Bronchial epithelial cell (primary cell): ENCODE data around the gene PKNOX2. TPM values are rescaled to one million over a fixed set of nuclear protein-coding genes. Genes with fewer than 3 reads are reported as not detected.

Experiments used
- DNase-seq: peaks from one replicate; pipeline ENCODE4 v3.0.0-alpha.2; 2010; ENCODE audit warnings: low read depth
- FAIRE-seq: peaks from 2 replicates; lab custom pipeline; 2011; peaks lifted over from hg19 to GRCh38; lab: Jason Lieb, UNC
- H3K27me3 ChIP-seq: 2 replicates; pipeline ENCODE4 v1.5.1; 2011; ENCODE audit warnings: low read length; ENCODE audit not compliant: control insufficient read depth, insufficient read depth
- H3K36me3 ChIP-seq: 2 replicates; pipeline ENCODE4 v1.5.1; 2011; ENCODE audit warnings: low read length; ENCODE audit not compliant: control insufficient read depth, insufficient read depth
- H3K4me3 ChIP-seq: 2 replicates; pipeline ENCODE4 v1.5.1; 2011; ENCODE audit warnings: mild to moderate bottlenecking, low read depth, low read length, control low read depth
- total RNA-seq: library from RNA; depleted of rRNA; stranded (reverse); fragments of >200 nt; gene quantifications from 2 replicates; pipeline ENCODE4 v1.2.1, GENCODE V29; 2014
- TF ChIP-seq, protein P1 (sequence below): IDR thresholded peaks from 2 replicates; pipeline ENCODE4 v1.5.1; 2011; ENCODE audit warnings: mild to moderate bottlenecking, moderate library complexity, low read length, control low read depth, inconsistent platforms; ENCODE audit not compliant: insufficient read depth, severe bottlenecking

The PKNOX2 gene
- total RNA-seq, 1 donor from 2014 or later: not detected

DNA sequence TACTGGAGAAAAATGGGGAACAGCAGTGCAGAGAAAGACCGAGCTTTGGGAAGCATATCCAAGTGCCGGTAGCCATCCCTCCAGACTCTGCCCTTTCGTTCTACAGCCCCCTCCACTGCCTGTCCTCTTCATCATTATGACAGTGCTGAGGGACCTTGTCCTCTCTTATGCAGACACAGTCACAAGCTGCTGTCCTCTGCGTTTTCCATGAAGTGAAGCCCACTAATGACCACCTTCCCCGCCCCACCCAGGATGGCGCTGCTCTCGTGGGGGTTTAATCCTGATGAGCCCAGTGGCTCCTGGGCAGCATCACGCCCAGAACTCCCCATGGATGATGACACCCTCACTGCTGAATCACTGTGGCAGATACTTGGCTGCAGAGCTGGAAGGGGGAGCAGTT is 157.7 kb downstream of the PKNOX2 start:
- H3K27me3 ChIP-seq: no peaks in the 10 kb centered on the region
- no peak for DNase-seq
- H3K36me3 ChIP-seq: no peaks in the 10 kb centered on the region
- no peak for FAIRE-seq
- TF ChIP-seq, protein P1, sequence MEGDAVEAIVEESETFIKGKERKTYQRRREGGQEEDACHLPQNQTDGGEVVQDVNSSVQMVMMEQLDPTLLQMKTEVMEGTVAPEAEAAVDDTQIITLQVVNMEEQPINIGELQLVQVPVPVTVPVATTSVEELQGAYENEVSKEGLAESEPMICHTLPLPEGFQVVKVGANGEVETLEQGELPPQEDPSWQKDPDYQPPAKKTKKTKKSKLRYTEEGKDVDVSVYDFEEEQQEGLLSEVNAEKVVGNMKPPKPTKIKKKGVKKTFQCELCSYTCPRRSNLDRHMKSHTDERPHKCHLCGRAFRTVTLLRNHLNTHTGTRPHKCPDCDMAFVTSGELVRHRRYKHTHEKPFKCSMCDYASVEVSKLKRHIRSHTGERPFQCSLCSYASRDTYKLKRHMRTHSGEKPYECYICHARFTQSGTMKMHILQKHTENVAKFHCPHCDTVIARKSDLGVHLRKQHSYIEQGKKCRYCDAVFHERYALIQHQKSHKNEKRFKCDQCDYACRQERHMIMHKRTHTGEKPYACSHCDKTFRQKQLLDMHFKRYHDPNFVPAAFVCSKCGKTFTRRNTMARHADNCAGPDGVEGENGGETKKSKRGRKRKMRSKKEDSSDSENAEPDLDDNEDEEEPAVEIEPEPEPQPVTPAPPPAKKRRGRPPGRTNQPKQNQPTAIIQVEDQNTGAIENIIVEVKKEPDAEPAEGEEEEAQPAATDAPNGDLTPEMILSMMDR: no peak
- no peak overlapping the region for H3K4me3 ChIP-seq

DNA sequence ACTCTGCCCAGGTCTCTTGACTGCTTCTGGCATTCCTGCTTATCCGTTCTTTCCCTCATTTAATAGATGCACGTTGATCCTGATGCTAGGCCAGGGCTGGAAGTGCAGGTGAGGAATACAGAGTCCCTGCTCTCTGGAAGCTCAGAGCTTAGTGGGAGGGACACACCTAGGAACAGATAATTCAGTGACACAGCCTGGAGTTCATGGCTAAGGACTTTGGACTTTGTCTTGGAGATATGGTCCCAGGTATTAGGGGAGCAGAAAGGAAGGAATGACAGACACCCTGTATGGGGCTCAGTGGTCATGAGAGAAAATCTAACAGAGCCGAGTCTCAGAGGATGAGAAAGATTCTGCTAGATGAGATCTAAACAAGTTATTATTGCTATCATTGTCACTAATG is 160.6 kb downstream of the PKNOX2 start:
- Histone ChIP-seq H3K27me3 (peaks cover 2% of the 10 kb centered on the region), H3K4me3 (no peak overlapping the region), H3K36me3 (no peaks in the 10 kb centered on the region)
- TF ChIP-seq, protein P1: no peak
- FAIRE-seq (no peak), DNase-seq (no peak)

DNA sequence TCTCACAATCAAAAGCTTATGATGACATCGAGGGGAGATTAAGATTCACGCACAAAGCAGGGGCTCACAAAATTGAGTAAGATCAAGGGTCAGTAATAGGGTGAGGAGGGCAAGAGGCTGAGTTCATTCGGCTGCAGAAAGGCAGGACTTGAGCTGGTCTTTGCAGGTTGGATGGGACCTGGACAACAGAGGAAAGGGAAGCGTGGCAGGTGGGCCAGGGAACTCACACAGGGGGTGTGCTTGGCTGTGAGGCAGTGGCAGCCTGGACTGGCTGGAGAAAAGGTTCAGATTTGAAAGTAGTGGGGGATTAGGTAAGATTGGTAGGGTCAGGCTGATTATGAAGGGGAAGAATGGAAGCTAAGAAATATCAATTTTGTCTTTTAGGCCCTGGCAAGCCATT is 161.6 kb downstream of the PKNOX2 start:
- Histone ChIP-seq H3K27me3 (peaks cover 4% of the 10 kb centered on the region), H3K4me3 (no peak overlapping the region), H3K36me3 (no peaks in the 10 kb centered on the region)
- DNase-seq: no peak
- TF ChIP-seq, protein P1: no peak
- no peak for FAIRE-seq

DNA sequence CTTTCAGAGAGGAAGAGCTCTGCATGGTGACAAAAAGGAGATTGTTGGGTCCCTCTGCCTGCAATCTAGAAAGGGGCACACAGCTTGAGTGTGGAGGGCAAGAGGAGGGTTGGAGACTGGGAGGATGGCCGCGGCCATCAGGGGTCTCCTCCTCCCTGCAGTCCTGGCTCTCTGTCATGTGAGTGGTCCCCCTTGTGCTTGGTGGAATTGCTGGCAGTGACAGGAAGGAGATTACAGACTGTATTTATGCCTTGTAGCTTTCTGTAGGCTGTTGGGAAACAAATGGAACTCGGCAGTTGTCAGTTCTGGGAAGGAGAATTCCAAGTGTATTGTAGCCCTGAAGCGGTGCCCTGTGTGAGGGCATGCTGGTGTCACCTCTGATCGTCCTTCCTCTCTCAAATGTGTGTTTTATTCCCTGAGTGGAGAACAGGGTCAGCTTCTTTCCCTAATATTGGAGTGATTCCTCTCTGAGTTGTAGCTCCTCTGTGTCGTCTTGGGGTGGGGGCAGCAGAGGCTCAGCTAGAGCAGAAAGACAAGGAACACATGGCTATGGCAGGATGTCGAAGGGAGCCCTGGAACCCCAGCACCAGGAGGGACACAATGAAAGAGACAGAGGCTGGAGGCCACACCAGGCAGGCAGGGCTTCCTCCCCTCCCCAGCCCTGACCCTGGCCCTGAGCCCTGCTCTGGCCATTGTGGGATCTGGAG is 163.1 kb downstream of the PKNOX2 start:
- FAIRE-seq (no peak), DNase-seq (no peak)
- Histone ChIP-seq H3K4me3 (no peak overlapping the region), H3K36me3 (no peaks in the 10 kb centered on the region), H3K27me3 (peaks cover 4% of the 10 kb centered on the region)
- TF ChIP-seq, protein P1: no peak

DNA sequence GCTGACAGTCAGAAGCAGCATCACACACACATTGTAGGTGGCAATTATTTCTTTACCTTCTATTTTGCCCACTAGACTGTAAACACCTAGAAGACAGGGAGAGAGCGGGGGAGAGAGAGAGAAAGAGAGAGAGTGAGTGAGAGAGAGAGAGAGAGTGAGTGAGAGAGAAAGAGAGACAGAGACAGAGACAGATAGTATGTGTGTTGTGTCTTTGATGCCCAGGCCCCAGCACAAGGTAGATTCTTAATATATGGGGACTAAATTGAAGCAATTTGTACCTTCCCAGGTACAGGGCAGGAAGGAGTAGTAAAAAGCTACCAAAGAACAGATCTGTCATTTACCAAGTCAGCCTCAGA is 163.7 kb downstream of the PKNOX2 start:
- no peak for DNase-seq
- FAIRE-seq: no peak
- TF ChIP-seq, protein P1: no peak
- Histone ChIP-seq H3K4me3 (no peak overlapping the region), H3K36me3 (no peaks in the 10 kb centered on the region), H3K27me3 (peaks cover 4% of the 10 kb centered on the region)

DNA sequence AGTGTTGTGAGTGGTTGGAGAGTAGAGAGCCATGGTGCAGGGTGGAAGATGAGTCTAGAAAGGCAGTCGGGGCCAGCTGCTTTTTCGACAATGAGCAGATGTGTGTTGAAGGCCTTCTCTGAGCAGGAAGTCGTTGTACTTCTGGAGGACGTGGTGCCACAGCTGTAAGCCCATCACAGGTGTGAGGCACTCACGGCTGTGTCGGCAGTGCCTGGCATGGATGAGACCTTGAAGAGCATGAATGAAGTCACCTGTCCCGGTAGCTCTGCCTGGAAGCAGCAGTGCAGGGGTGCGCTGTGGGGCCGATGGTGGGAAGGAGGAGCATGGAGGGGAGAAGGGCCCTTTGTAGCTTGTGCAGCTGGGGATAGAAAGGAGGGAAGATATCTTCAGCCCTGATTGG is 165.2 kb downstream of the PKNOX2 start:
- no peak for FAIRE-seq
- TF ChIP-seq, protein P1: no peak
- no peak for DNase-seq
- Histone ChIP-seq H3K4me3 (no peak overlapping the region), H3K27me3 (peaks cover 4% of the 10 kb centered on the region), H3K36me3 (no peaks in the 10 kb centered on the region)
